ENCODE data around the gene BST1. TPM values are rescaled to one million over a fixed set of nuclear protein-coding genes. Genes with fewer than 3 reads are reported as not detected.

BST1 gene
- total and polyA plus RNA-seq, 12 donors, result 2.3 to 10.3 (median 4.0) TPM

DNA sequence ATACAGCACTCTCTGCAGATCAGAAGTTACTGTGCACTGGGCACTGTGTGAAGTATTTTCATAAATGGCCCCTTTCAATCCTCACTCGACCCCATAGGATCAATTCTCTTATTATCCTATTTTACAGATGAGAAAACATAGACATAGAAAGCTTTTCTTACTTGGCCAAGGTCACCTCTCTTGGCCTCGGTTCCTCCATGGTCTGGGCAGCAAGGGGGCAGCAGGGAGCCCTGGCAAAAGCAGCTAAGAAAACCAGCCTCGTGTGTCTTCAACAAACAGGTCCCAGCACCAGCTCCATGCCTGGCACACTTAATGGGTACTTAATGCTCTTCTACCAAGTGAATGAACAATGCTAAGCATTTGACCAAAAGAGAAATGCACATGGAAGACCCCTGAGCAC, 34.4 kb downstream of the BST1 start:
- no peaks in the 10 kb centered on the region for H3K27me3 ChIP-seq
- intact Hi-C loops (cut with DNase I), result no loop called here
- TF ChIP-seq, protein P1, sequence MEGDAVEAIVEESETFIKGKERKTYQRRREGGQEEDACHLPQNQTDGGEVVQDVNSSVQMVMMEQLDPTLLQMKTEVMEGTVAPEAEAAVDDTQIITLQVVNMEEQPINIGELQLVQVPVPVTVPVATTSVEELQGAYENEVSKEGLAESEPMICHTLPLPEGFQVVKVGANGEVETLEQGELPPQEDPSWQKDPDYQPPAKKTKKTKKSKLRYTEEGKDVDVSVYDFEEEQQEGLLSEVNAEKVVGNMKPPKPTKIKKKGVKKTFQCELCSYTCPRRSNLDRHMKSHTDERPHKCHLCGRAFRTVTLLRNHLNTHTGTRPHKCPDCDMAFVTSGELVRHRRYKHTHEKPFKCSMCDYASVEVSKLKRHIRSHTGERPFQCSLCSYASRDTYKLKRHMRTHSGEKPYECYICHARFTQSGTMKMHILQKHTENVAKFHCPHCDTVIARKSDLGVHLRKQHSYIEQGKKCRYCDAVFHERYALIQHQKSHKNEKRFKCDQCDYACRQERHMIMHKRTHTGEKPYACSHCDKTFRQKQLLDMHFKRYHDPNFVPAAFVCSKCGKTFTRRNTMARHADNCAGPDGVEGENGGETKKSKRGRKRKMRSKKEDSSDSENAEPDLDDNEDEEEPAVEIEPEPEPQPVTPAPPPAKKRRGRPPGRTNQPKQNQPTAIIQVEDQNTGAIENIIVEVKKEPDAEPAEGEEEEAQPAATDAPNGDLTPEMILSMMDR (IDR thresholded peaks at IDR 0.05), result no peak
- no peak for TF ChIP-seq POLR2A (IDR thresholded peaks at IDR 0.05)
- 47 to 68% (median 59%) methylated on average over 3 of the region's 3 CpGs for WGBS, 4 donors
- H3K27ac ChIP-seq, result no peak overlapping the region
- no peak for DNase-seq
- no peak overlapping the region for H3K4me3 ChIP-seq
- no peaks in the 10 kb centered on the region for H3K9me3 ChIP-seq (replicated peaks in 1 of 3)
- no peaks in the 10 kb centered on the region for H3K36me3 ChIP-seq (replicated peaks in 1 of 2)
- no peaks in the 10 kb centered on the region for H3K4me1 ChIP-seq (replicated peaks in 1 of 2)

DNA sequence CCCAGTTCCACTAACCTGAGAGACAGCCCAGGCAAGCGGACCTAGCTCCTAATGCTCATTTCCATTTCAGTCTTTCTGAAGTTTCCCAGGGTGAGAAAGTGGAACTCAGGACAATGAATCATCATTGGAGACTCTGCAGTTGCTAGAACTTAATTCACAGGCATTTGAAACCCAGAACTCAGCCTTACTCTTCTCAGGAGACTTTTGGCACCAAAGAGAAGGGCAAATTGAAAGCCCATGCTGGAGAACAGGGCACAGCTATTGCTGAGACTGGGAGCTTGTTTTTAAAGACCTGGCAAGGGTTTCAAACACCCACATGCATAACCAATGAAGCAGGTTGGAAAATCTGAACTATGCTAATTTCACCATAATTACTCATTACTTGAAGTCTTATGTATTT, 36.0 kb downstream of the BST1 start:
- 72 to 89% (median 87%) methylated on average over 1 of the region's 1 CpG for WGBS, 4 donors
- DNase-seq, result no peak
- H3K9me3 ChIP-seq (replicated peaks in 1 of 3), result no peaks in the 10 kb centered on the region
- H3K4me1 ChIP-seq (replicated peaks in 1 of 2), result no peaks in the 10 kb centered on the region
- H3K4me3 ChIP-seq, result no peak overlapping the region
- no peak for TF ChIP-seq POLR2A (IDR thresholded peaks at IDR 0.05)
- TF ChIP-seq, protein P1 (IDR thresholded peaks at IDR 0.05), result no peak
- no peak overlapping the region for H3K27ac ChIP-seq
- H3K36me3 ChIP-seq (replicated peaks in 1 of 2), result no peaks in the 10 kb centered on the region
- no peaks in the 10 kb centered on the region for H3K27me3 ChIP-seq
- intact Hi-C loops (cut with DNase I), result no loop called here

DNA sequence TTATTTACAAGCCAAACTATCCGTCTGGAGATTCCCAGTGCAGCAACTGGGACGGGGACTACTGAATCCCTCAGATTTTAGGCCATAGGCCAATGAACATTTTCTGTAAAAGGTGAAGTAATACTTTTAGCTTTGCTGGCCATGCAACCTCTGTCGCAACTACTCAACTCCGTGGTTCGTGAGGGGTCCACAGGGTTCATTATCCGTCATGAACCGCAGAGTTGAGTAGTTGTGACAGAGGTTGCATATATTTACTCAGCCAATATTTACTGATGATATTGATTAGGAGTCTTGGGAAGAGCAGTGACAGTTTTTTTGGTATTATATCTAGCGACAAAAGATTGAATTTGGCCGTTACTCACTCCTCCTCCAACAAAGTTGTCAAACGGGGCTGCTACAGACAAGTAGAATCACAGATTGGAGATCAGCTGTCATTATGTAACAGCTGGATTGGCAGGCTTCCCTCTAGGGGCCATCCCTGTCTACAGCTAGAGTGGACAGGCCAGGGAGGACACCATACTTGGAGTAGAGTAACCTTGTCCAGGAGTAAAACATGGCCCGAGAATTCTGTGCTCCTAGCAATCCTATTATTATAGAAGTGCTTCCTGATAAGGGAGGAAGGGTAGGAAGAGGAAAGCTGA, 38.0 kb downstream of the BST1 start:
- H3K27me3 ChIP-seq, result no peaks in the 10 kb centered on the region
- 79 to 88% (median 84%) methylated on average over 11 of the region's 11 CpGs for WGBS, 4 donors
- H3K36me3 ChIP-seq (replicated peaks in 1 of 2), result no peaks in the 10 kb centered on the region
- H3K4me3 ChIP-seq, result no peak overlapping the region
- no peak overlapping the region for H3K27ac ChIP-seq
- intact Hi-C loops (cut with DNase I), result no loop called here
- TF ChIP-seq, protein P1 (IDR thresholded peaks at IDR 0.05), result no peak
- no peaks in the 10 kb centered on the region for H3K9me3 ChIP-seq (replicated peaks in 1 of 3)
- DNase-seq, result no peak
- no peaks in the 10 kb centered on the region for H3K4me1 ChIP-seq (replicated peaks in 1 of 2)

DNA sequence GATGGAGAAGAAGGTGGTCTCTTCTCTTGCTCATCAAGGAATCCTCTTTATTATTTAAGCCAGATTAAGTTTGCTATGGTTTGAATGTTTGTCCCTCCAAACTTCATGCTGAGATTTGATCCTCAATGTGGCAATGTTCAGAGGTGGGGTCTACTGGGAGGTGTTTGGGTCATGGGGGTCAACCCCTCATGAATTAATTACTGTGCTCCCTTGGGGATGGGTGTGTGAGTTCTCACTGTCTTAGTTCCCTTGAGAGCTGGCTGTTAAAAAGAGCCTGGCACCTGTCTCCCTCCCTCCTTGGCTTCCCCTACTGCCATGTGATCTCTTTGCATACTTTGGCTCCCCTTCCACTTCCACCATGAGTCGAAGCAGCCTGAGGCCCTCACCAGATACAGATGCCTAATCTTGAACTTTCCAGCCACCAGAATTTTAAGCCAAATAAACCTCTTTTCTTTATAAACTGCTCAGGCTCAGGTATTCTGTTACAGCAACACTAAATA, 39.3 kb downstream of the BST1 start:
- H3K4me3 ChIP-seq, result no peak overlapping the region
- WGBS, 4 donors, result 70 to 79% (median 71%) methylated on average over 1 of the region's 1 CpG

More for the DNA sequence above, 39.3 kb downstream of the BST1 start:
- Histone ChIP-seq H3K27me3 (no peaks in the 10 kb centered on the region), H3K36me3 (replicated peaks in 1 of 2) (no peaks in the 10 kb centered on the region), H3K4me1 (replicated peaks in 1 of 2) (no peaks in the 10 kb centered on the region), H3K27ac (no peak overlapping the region), H3K9me3 (replicated peaks in 1 of 3) (no peaks in the 10 kb centered on the region)
- intact Hi-C loops (cut with DNase I), result no loop called here
- DNase-seq, result no peak
- TF ChIP-seq, protein P1 (IDR thresholded peaks at IDR 0.05), result no peak
- TF ChIP-seq POLR2A (IDR thresholded peaks at IDR 0.05), result no peak

Data from adrenal gland (tissue), 12 donors.